GM18868 (cell line): ENCODE results near the gene CHRNA9.
"Not testable (repeated sequence)": the region's sequence is repeated elsewhere in the genome, so short reads cannot be mapped to it uniquely, and the experiment has no call there.

Experiments
- ATAC-seq: cut with Tn5 transposase; IDR thresholded peaks from one replicate; pipeline ENCODE4 v1.9.1; 2021; ENCODE audit warnings: mild to moderate bottlenecking, moderate library complexity; ENCODE audit not compliant: unreplicated experiment

The CHRNA9 gene

DNA sequence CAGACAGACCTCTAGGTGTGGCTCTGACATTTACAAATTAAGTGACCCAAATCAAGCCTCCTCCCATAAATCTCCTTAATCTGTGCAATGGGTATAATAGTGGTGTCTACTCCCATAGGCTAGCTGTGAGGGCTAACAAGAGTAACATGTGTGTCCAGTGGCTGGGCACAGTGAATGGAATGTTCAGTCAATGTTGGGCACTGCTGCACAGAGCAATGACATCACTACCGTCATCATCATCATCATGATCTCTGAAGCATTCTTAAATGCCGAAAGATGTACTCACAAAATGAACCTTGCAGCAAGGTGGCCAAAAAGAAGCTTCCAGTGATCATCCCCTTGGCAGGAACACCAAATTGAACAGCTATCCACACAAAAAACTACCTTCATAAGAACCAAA, 43.5 kb downstream of the CHRNA9 start:
- ATAC-seq: no peak

- ATAC-seq: no peak
Observed at GRCh38 chr4:40379248-40379647, 44.1 kb downstream of the CHRNA9 start.

- ATAC-seq: no peak
Observed at GRCh38 chr4:40380647-40381046, 45.5 kb downstream of the CHRNA9 start.

GRCh38 chr4:40388239-40388638, 53.1 kb downstream of the CHRNA9 start:
- no peak for ATAC-seq

- ATAC-seq: no peak
Observed at GRCh38 chr4:40389986-40390385, 54.9 kb downstream of the CHRNA9 start.

DNA sequence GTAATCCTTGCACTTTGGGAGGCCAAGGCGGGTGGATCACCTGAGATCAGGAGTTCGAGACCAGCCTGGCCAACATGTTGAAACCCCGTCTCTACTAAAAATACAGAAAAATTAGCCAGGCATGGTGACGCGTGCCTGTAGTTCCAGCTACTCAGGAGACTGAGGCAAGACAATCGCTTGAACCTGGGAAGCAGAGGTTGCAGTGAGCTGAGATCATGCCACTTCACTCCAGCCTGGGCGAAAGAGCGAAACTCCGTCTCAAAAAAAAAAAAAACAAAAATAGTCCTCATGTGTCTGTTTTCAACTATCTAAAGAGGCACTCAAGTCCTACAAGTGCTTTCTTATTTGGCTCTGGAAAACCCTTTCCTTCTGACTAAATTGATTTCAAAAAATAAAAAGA, 57.1 kb downstream of the CHRNA9 start:
- ATAC-seq: not testable (repeated sequence)

GRCh38 chr4:40394236-40394635, 59.1 kb downstream of the CHRNA9 start:
- no peak for ATAC-seq

DNA sequence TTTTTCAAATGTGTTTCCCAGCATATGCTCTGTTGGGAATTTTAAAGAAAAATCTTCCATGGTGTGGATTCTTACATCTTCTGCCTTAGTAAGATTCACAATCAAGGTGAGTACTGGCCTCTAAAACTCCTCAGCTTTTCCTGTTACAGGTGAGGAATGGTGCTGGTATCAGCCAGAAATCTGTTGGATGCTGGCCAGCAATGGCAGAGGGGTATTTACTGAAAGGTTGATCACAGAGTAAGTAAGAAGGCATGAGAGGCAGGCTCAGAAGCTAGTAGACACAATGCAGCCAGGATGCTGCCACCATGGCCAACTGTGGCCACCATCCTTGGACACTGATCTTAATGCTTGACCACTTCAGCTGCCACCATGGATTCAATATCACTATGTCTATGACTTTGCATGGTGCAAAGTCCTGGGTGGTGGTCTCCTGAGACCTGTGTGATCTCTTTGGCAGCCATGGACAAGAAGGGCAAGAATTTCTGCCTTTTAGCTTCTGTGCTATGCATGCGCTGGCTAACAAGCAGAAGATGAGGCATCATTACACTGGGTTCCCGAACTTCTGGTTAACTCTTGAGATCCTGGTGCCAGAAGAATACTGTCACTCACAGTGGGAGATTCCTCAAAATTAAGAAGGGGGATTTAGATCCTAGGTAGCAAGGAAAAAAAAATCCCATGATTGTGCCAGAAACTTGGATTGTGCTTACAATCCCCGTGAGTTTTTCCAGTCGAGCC, 60.2 kb downstream of the CHRNA9 start:
- no peak for ATAC-seq

GRCh38 chr4:40395908-40396793, 61.0 kb downstream of the CHRNA9 start:
- ATAC-seq: no peak

GRCh38 chr4:40399578-40399977, 64.4 kb downstream of the CHRNA9 start:
- no peak for ATAC-seq

DNA sequence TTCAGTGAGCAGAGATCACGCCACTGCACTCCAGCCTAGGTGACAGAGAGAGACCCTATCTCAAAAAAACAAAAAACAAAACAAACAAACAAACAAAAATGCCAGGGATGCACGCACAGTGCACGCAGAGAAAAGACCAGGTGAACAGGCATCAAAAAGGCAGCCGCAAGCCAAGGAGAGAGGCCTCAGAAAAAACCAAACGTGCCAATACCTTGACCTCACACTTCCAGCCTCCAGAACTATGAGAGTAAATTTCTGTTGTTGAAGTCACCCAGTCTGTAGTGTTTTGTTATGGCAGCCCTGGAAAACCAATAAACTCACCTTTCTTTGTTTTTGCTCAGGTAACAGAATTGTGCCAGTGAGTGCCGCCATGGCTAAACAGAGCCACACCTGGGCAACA, 66.0 kb downstream of the CHRNA9 start:
- no peak for ATAC-seq

DNA sequence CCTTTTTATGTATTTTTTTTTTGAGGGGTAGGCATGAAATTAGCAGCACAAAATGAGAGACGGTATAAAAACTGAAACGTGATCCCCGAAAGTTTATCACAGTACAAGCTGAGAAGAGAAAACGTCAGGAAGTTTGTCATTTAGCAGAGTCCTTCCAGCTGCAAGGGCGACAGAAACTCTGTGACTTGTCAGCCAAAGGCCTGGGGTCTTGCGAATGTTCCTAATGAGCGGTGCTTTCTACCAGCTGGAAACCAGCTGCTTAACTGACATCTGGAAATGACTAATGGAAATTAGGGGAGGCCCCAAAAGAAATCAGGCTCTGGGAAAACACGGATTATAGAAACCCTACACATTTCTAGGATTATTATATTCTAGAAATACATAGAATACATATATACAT, 66.5 kb downstream of the CHRNA9 start:
- no peak for ATAC-seq

DNA sequence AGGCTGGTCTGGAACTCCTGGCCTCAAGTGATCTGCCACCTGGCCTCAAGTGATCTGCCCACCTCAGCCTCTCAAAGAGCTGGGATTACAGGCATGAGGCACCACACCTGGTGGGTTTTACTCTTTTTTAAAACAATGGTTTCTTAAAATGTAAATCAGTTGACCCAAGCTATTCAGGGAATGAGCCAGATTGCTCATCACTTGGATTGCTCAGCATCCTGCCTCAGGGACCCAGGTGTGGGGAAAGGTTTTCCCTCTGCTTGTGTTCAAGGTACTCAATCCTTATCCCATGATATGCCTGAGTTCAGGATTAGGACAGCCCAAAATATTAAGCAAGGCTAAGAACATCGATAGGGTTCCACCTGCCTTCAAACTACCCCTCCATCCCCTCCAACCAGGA, 67.4 kb downstream of the CHRNA9 start:
- ATAC-seq: no peak

DNA sequence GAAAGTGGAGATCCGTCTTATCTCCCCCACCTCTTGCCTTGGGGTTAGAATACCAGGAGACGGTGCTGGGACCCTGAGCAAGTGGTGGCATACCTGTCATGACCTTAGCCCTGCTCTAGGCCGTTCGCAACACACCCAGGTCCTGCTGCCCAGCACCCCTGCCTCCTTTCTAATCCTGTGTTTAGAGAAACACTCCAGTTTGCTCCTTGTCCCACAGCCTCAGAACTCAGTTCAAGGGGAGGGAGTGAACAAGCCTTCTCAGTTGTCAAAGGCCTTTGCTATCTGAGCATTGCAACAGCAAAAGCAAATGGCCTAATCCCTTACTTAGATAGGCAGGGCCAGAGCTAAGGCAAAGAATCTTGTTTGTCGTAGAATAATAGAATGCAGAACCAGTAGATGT, 67.9 kb downstream of the CHRNA9 start:
- ATAC-seq: no peak
